MG63 (cell line): ENCODE data around the gene RAPGEF2. TPM values are rescaled to one million over a fixed set of nuclear protein-coding genes. Genes with fewer than 3 reads are reported as not detected.
"Not testable (repeated sequence)": the region's sequence is repeated elsewhere in the genome, so short reads cannot be mapped to it uniquely, and the experiment has no call there.

ENCODE experiments used
- DNase-seq: peaks from one replicate; pipeline ENCODE4 v3.0.0-alpha.2; 2020
- H3K27me3 ChIP-seq: fragments of 250-450 bp; sonication (Bioruptor Pico); 2 replicates; pipeline ENCODE4 v1.5.1; 2020; ENCODE audit warnings: mild to moderate bottlenecking, moderate library complexity
- H3K36me3 ChIP-seq: fragments of 250-450 bp; sonication (Bioruptor Pico); 2 replicates; pipeline ENCODE4 v1.5.1; 2020; ENCODE audit warnings: mild to moderate bottlenecking, moderate library complexity
- H3K4me3 ChIP-seq: fragments of 250-450 bp; sonication (Bioruptor Pico); 2 replicates; pipeline ENCODE4 v1.5.1; 2020; ENCODE audit warnings: mild to moderate bottlenecking, moderate library complexity
- H3K9me3 ChIP-seq: fragments of 250-450 bp; sonication (Bioruptor Pico); 2 replicates; pipeline ENCODE4 v1.5.1; 2020; ENCODE audit warnings: mild to moderate bottlenecking, moderate library complexity
- total RNA-seq: library from RNA; depleted of rRNA; stranded (reverse); fragments of >200 nt; shearing (Covaris generic); gene quantifications from 2 replicates; pipeline ENCODE4 v1.2.3, GENCODE V29; 2014; ENCODE audit warnings: low replicate concordance

Gene RAPGEF2
- total RNA-seq, 1 experiment from 2014 or later: 13.8 TPM

DNA sequence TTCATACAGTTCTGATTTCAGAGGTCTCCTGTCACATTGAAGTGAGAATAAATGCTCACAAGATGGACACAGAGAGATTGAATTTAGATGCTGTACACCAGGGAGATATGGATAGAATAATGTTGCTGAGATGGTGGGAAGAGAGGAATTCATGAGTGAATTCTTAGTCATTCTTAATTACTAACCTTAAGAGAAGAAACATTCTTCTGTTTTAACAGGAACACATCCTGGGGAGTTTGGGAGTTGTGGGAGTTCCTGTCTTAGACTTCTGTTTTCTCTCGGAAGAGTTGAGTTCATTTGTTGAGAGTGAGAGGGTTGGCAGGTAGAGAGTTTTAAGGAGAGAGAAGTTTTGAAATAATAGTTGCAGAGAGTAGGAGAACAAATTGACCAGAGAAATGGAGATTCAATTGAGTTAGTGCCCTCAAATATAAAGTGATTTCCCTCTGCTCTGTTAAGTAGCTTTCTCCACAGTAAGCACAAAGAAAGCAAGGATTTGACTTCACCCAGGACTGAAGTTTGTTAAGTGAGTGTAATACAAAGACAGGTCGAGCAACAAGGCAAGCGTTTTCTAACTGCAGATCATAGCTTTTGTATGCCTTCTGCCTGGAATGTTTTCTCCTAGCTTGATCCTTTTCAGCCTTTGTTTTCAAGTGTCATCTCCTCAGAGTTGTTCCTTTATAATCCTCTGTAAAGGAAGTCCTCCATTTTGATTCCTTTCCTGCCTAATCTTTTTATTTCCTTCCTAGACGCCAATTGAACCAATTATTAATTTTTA, 205.9 kb downstream of the RAPGEF2 start:
- Histone ChIP-seq H3K27me3 (no peaks in the 10 kb centered on the region), H3K36me3 (no peaks in the 10 kb centered on the region; the same call in 1 of the 2 replicates), H3K4me3 (no peak overlapping the region), H3K9me3 (no peaks in the 10 kb centered on the region)
- no peak for DNase-seq

DNA sequence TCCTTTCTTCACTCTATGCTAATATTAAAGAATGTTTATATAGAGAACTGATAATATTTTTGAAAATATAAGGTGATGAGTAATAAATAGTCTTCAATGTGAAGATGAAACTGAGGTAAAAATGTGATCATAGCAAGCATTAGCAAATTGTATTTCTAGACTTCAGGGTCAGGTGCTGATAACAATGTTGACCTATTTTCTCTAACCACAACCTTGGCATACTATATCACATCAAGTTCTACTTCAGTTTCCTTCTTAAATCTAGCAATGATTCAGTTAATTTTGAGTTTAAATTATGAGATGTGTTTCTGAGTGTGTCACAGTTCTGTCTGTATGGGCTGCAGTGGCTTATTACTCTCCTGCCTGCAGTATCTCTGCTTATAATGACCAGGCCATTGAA, 209.4 kb downstream of the RAPGEF2 start:
- no peaks in the 10 kb centered on the region; the same call in 1 of the 2 replicates for H3K36me3 ChIP-seq
- no peak for DNase-seq

DNA sequence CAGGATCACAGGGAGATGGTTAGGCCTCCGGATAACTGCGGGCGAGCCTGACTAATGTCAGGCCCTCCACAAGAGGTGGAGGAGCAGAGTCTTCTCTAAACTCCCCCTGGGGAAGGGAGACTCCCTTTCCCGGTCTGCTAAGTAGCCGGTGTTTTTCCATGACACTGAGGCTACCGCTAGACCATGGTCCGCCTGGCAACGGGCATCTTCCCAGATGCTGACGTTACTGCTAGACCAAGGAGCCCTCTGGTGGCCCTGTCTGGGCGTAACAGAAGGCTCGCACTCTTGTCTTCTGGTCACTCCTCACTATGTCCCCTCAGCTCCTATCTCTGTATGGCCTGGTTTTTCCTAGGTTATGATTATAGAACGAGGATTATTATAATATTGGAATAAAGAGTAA, 213.0 kb downstream of the RAPGEF2 start:
- not testable (repeated sequence) for H3K36me3 ChIP-seq, H3K4me3 ChIP-seq, H3K9me3 ChIP-seq, H3K27me3 ChIP-seq
- DNase-seq: peak; percentile 28

More for the DNA sequence above, 209.4 kb downstream of the RAPGEF2 start:
- Histone ChIP-seq H3K27me3 (no peaks in the 10 kb centered on the region), H3K4me3 (no peak overlapping the region), H3K9me3 (no peaks in the 10 kb centered on the region)

DNA sequence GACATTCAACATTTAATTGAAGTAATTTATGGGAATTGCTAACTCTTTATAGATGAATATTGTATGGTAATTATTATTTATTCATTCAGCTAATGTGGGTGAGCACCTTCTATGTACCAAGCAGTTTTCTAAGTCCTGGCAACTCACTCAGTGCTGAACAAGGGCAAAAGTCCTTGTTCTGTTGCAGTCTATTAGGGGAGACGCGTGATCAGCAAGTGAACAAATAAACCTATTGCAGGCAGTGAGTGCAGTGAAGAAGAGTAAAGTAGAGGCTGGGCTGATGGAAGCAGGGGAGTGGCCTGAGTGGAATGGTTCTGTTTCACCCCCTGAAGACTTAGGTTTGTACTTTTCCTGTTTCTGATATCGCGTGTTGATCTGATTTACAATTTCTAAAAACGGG, 214.3 kb downstream of the RAPGEF2 start:
- Histone ChIP-seq H3K9me3 (no peaks in the 10 kb centered on the region), H3K4me3 (no peak overlapping the region), H3K27me3 (no peaks in the 10 kb centered on the region), H3K36me3 (0 out of 2 replicates have a peak, but pooled peaks cover 2% of the 10 kb centered on the region)
- no peak for DNase-seq

DNA sequence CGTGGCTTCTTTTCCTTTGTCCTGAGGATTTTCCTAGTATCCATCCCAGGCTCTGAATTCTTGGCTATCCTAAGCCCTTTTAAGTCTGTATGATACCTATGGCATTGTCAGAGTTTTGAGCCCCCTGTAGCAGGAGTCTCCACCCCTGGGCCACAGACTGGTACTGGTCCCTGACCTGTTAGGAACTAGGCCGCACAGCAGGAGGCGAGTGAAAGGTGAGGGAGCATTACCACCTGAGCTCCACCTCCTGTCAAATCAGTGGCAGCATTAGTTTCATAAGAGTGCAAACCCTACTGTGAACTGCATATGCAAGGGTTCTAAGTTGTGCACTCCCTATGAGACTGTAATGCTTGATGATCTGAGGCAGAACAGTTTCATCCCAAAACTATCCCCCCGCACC, 216.1 kb downstream of the RAPGEF2 start:
- Histone ChIP-seq H3K4me3 (no peak overlapping the region), H3K27me3 (no peaks in the 10 kb centered on the region), H3K36me3 (peaks cover 9% of the 10 kb centered on the region; the same call in 1 of the 2 replicates), H3K9me3 (no peaks in the 10 kb centered on the region)
- no peak for DNase-seq

DNA sequence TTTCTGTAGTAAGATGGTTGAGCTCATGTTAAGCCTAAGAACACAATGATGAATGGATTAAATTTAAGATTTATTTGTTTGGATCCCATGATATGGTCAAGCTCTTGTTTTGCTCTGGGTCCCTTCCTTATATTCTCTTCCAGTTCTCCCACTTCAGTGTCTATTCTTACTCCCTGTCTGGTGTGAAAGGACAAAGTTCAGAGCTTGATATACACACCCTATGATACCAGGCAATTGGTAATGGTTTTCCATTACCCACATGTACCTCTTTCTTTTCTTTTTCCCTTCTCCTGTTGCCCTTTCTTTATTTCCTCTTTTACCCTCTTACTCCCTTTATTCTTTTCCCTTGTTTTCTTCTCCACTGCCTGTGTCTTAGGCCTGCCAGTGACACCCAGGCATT, 223.6 kb downstream of the RAPGEF2 start:
- Histone ChIP-seq H3K4me3 (no peak overlapping the region), H3K27me3 (no peaks in the 10 kb centered on the region), H3K36me3 (peaks cover 9% of the 10 kb centered on the region; the same call in 1 of the 2 replicates), H3K9me3 (no peaks in the 10 kb centered on the region)
- no peak for DNase-seq

DNA sequence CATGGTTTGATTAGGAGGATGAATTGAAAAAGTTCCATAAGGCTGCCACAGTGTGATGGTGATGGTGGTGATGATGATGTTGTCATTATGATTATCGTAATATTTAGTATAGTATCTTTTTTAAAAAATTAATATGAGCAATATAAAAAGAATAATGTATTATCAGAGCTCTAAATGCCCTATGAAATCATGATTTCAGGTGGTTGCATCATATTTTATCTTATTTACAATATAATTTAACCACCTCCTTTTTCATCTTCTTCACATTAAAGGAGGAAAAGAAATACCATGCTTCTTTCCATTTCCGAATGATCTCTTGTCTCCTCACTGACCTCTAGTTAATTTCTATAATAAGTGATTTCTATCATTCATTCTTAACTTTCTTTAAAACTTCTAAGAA, 225.9 kb downstream of the RAPGEF2 start:
- Histone ChIP-seq H3K9me3 (no peaks in the 10 kb centered on the region), H3K4me3 (no peak overlapping the region), H3K36me3 (peaks cover 2% of the 10 kb centered on the region; the same call in 1 of the 2 replicates), H3K27me3 (no peaks in the 10 kb centered on the region)
- no peak for DNase-seq

DNA sequence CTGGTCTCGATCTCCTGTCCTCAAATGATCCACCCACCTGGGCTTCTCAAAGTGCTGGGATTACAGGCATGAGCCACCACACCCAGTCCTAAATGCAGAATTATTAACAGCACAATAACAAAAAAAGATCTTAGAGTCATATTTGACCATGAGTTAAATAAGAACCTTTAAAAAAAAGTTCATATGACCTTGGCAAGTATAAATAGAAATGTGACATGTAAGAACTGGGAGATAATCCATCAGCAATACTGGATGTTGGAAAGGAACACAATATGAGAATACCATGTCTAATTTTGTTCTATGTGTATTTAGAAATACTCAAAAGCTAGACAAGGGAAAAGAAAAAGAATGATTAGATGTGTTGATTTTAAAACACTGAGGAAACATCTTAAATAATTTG, 231.6 kb downstream of the RAPGEF2 start:
- Histone ChIP-seq H3K4me3 (no peak overlapping the region), H3K27me3 (no peaks in the 10 kb centered on the region), H3K9me3 (no peaks in the 10 kb centered on the region), H3K36me3 (peaks cover 2% of the 10 kb centered on the region; the same call in 1 of the 2 replicates)
- no peak for DNase-seq

DNA sequence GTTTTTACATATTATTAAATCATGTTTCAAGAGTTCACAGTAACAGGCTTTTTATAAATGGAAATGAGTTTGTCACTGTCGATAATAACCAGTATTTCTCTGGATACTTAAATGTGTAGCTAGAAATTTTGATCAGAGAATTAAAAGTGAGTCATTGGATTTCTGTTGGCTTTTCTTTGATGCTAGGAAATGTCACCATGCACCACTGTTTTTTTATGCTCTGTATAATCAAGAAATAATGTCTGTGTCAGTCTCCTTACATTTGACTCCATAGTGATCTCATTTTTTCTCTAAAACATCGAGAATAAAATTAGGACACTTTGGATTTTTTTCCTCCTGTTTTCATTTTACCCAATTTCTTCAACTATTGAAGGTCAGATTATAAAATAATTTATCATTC, 234.2 kb downstream of the RAPGEF2 start:
- Histone ChIP-seq H3K9me3 (no peaks in the 10 kb centered on the region), H3K27me3 (no peaks in the 10 kb centered on the region), H3K4me3 (no peak overlapping the region), H3K36me3 (peaks cover 2% of the 10 kb centered on the region; the same call in 1 of the 2 replicates)
- DNase-seq: no peak

DNA sequence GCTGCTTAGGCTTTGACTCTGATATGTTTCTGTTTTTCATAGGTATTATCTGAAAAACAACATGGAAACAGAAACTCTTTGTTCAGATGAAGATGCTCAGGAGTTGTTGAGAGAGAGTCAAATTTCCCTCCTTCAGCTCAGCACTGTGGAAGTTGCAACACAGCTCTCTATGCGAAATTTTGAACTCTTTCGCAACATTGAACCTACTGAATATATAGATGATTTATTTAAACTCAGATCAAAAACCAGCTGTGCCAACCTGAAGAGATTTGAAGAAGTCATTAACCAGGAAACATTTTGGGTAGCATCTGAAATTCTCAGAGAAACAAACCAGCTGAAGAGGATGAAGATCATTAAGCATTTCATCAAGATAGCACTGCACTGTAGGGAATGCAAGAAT, 238.6 kb downstream of the RAPGEF2 start:
- Histone ChIP-seq H3K4me3 (no peak overlapping the region), H3K27me3 (no peaks in the 10 kb centered on the region), H3K36me3 (peaks cover 21% of the 10 kb centered on the region), H3K9me3 (no peaks in the 10 kb centered on the region)
- no peak for DNase-seq

DNA sequence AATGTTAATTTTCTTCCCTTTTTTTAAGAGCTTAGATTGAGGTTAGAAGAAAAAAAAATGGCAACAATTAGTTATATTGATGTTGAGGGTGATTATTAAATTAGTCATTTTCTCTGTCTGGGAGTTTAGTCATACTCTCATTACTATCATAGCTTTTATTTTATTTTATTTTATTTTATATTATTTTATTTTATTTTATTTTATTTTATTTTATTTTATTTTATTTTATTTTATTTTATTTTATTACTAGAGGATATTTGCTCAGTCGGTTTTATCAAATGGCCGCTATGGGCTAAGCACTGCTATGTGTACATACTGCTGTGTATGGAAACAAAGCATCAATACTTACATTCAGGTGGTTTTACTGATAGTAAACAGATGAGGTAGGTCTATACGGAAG, 239.5 kb downstream of the RAPGEF2 start:
- H3K4me3 ChIP-seq: no peak overlapping the region
- no peaks in the 10 kb centered on the region for H3K9me3 ChIP-seq
- H3K36me3 ChIP-seq: peaks cover 21% of the 10 kb centered on the region
- DNase-seq: no peak
- no peaks in the 10 kb centered on the region for H3K27me3 ChIP-seq

DNA sequence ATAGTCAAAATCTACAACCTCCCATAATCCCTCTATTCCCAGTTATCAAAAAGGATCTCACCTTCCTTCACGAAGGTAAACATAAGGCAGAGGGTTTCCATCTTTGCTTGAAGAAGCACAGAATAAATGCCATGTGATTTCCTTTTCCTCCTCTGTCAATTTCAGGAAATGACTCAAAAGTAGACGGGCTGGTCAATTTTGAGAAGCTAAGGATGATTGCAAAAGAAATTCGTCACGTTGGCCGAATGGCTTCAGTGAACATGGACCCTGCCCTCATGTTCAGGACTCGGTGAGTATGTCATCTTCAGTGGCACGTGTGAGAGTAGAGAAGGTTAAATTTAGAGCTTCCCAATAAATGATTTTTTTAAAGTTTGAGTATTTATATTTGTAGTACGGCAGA, 240.2 kb downstream of the RAPGEF2 start:
- peaks cover 21% of the 10 kb centered on the region for H3K36me3 ChIP-seq
- no peaks in the 10 kb centered on the region for H3K27me3 ChIP-seq
- DNase-seq: no peak
- H3K9me3 ChIP-seq: no peaks in the 10 kb centered on the region
- H3K4me3 ChIP-seq: no peak overlapping the region

DNA sequence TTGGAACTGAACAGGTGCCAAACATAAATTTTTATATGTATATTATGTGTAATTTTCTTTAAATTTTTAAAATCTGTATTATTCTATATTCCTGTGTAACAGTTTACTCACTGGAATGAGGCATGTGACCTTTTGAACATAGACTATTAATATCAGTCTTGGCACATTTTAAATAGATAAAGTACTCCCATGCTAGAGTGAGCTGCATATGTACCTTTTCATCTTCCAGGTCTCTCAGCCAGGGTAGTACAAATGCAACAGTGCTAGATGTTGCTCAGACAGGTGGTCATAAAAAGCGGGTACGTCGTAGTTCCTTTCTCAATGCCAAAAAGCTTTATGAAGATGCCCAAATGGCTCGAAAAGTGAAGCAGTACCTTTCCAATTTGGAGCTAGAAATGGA, 242.0 kb downstream of the RAPGEF2 start:
- no peak for DNase-seq
- no peak overlapping the region for H3K4me3 ChIP-seq
- H3K36me3 ChIP-seq: peaks cover 21% of the 10 kb centered on the region
- H3K9me3 ChIP-seq: no peaks in the 10 kb centered on the region
- H3K27me3 ChIP-seq: no peaks in the 10 kb centered on the region

DNA sequence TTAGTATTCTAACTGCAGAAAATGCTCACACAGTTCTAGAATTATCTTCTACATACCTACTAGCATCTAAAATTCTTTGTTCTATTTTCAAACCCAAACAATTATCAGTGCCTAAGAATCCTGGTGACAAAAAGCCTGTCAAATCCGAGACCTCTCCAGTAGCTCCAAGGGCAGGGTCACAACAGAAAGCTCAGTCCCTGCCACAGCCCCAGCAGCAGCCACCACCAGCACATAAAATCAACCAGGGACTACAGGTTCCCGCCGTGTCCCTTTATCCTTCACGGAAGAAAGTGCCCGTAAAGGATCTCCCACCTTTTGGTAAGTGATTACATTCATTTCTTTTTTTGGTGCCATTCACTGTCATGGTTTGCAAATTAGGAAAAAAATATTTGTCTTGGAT, 243.8 kb downstream of the RAPGEF2 start:
- Histone ChIP-seq H3K9me3 (no peaks in the 10 kb centered on the region), H3K27me3 (no peaks in the 10 kb centered on the region), H3K36me3 (peaks cover 21% of the 10 kb centered on the region), H3K4me3 (no peak overlapping the region)
- DNase-seq: no peak

DNA sequence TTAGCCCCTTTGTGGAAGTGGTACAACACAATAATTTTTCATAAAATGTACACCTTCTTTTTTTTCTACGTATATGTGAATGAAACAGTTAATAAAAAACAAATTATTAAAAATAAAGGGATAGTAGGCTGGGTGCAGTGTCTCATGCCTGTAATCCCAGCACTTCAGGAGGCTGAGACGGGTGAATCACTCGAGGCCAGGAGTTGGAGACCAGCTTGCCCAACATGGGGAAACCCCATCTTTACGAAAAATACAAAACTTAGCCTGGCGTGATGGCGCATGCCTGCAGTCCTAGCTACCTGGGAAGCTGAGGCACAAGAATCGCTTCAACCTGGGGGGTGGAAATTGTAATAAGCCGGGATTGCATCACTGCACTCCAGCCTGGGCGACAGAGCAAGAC, 244.9 kb downstream of the RAPGEF2 start:
- Histone ChIP-seq H3K4me3 (no peak overlapping the region), H3K27me3 (no peaks in the 10 kb centered on the region), H3K36me3 (peaks cover 17% of the 10 kb centered on the region), H3K9me3 (no peaks in the 10 kb centered on the region)
- no peak for DNase-seq

DNA sequence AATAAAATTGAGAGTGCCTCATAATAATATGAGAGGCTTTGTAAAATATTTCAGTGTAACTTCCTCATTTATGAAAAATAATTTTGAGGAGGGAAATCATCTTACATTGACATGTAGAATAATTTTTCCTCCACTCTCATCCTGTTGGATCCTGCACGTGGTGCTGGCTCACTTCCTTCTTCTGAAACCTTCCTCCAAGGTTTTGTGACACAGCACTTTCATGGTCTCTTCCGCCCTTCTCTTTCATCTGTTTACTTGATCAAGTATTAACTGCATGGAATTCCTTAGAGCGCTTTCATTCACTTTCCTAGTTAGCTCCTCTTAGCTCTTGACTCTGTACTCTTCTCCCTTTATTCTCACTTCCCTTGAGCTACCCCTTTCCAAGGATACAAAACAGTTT, 246.5 kb downstream of the RAPGEF2 start:
- H3K9me3 ChIP-seq: no peaks in the 10 kb centered on the region
- H3K4me3 ChIP-seq: no peak overlapping the region
- DNase-seq: no peak
- H3K36me3 ChIP-seq: peaks cover 6% of the 10 kb centered on the region
- no peaks in the 10 kb centered on the region for H3K27me3 ChIP-seq

DNA sequence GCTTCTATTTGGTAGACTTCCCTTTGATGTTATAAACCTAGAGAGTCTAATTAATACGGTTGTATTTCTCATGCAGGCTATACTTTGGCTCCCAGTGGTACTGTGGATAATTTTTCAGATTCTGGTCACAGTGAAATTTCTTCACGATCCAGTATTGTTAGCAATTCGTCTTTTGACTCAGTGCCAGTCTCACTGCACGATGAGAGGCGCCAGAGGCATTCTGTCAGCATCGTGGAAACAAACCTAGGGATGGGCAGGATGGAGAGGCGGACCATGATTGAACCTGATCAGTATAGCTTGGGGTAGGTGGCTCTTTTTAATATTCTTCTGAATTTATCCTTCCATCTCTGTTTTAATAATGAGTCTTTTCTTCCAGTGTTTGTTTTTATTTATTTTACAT, 249.7 kb downstream of the RAPGEF2 start:
- H3K27me3 ChIP-seq: no peaks in the 10 kb centered on the region
- no peak for DNase-seq
- H3K4me3 ChIP-seq: no peak overlapping the region
- H3K36me3 ChIP-seq: no peaks in the 10 kb centered on the region; the same call in 1 of the 2 replicates
- H3K9me3 ChIP-seq: no peaks in the 10 kb centered on the region

DNA sequence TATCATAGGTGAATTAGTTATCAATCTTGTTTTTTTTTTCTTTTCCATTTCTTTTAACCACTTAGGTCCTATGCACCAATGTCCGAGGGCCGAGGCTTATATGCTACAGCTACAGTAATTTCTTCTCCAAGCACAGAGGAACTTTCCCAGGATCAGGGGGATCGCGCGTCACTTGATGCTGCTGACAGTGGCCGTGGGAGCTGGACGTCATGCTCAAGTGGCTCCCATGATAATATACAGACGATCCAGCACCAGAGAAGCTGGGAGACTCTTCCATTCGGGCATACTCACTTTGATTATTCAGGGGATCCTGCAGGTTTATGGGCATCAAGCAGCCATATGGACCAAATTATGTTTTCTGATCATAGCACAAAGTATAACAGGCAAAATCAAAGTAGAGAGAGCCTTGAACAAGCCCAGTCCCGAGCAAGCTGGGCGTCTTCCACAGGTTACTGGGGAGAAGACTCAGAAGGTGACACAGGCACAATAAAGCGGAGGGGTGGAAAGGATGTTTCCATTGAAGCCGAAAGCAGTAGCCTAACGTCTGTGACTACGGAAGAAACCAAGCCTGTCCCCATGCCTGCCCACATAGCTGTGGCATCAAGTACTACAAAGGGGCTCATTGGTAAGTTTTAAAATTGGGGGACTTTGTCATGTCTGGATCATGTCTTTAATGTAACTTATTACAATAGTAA, 250.7 kb downstream of the RAPGEF2 start:
- no peak for DNase-seq
- Histone ChIP-seq H3K4me3 (no peak overlapping the region), H3K27me3 (no peaks in the 10 kb centered on the region), H3K36me3 (no peaks in the 10 kb centered on the region; the same call in 1 of the 2 replicates), H3K9me3 (no peaks in the 10 kb centered on the region)
